GM18951 (cell line): Measurements from ENCODE around the gene MTX2.
"Not testable (repeated sequence)": the region's sequence is repeated elsewhere in the genome, so short reads cannot be mapped to it uniquely, and the experiment has no call there.

Source experiments
- POLR2A ChIP-seq: IDR thresholded peaks from 4 replicates; pipeline ENCODE4 v1.6.1; 2011; ENCODE audit warnings: mild to moderate bottlenecking; ENCODE audit not compliant: insufficient read length, insufficient read depth; ENCODE audit errors: extremely low read depth
- in situ Hi-C: fragments of 300-500 bp; cut with MboI; formaldehyde crosslinking; loops from one replicate; pipeline ENCODE4 v1.12.0; 2022; ENCODE audit warnings: low sequenced_read_pairs, mixed read lengths, inconsistent platforms; ENCODE audit not compliant: unreplicated experiment

Gene MTX2

GRCh38 chr2:176370467-176371171, 101.4 kb downstream of the MTX2 start:
- no peak for TF ChIP-seq POLR2A
- in situ Hi-C loops = no loop called here

GRCh38 chr2:176373155-176373554, 103.9 kb downstream of the MTX2 start:
- in situ Hi-C loops = not testable (repeated sequence)

GRCh38 chr2:176378323-176378722, 109.1 kb downstream of the MTX2 start:
- in situ Hi-C loops = no loop called here
- TF ChIP-seq POLR2A = no peak

GRCh38 chr2:176380341-176380740, 111.1 kb downstream of the MTX2 start:
- no peak for TF ChIP-seq POLR2A
- in situ Hi-C loops = no loop called here

- in situ Hi-C loops = no loop called here
- TF ChIP-seq POLR2A = no peak
Observed at GRCh38 chr2:176383100-176383499, 113.9 kb downstream of the MTX2 start.

GRCh38 chr2:176383836-176384442, 114.7 kb downstream of the MTX2 start:
- no peak for TF ChIP-seq POLR2A
- in situ Hi-C loops = no loop called here

GRCh38 chr2:176385219-176385759, 116.0 kb downstream of the MTX2 start:
- in situ Hi-C loops = no loop called here
- no peak for TF ChIP-seq POLR2A

GRCh38 chr2:176385838-176386237, 116.6 kb downstream of the MTX2 start:
- in situ Hi-C loops = no loop called here
- no peak for TF ChIP-seq POLR2A
